HepG2 (cell line): ENCODE data around the gene MAP1LC3C. TPM values are rescaled to one million over a fixed set of nuclear protein-coding genes. Genes with fewer than 3 reads are reported as not detected.

Experiments
- ATAC-seq: fragments of 200-7000 bp; cut with Tn5 transposase; 3 replicates; pipeline ENCODE4 v1.9.1; 2020; ENCODE audit warnings: mild to moderate bottlenecking, moderate library complexity
- BruUV-seq: library from RNA; stranded (reverse); fragments of 400-500 nt; replicated peaks from 2 replicates; lab custom pipeline; 2021; lab: Mats Ljungman, UMichigan
- CTCF ChIA-PET: fragments of 300-600 bp; formaldehyde crosslinking; extraction: SDS; loops from one replicate; lab custom pipeline; 2021; ENCODE audit warnings: low total read pairs, inconsistent platforms, low intra/inter-chr PET ratio; lab: Yijun Ruan, JAX
- POLR2A ChIA-PET: fragments of 350-600 bp; sonication (Branson Sonifier 250); formaldehyde crosslinking; loops from one replicate; lab custom pipeline; 2020; ENCODE audit warnings: antibody characterized with exemption, inconsistent platforms; lab: Yijun Ruan, JAX
- DNase-seq: peaks from one replicate; pipeline ENCODE4 v3.0.0-alpha.2; 2015; ENCODE audit warnings: low spot score
- FAIRE-seq: peaks from 3 replicates; lab custom pipeline; 2011; peaks lifted over from hg19 to GRCh38; lab: Jason Lieb, UNC
- H2AFZ ChIP-seq: one replicate; pipeline ENCODE4 v1.6.1; 2011; ENCODE audit warnings: low read length, inconsistent platforms
- H3K27ac ChIP-seq: fragments of 300-600 bp; 3 replicates; pipeline ENCODE4 v1.8.0; 2011; ENCODE audit warnings: mixed run types, mild to moderate bottlenecking, mixed read lengths, low read length, inconsistent platforms; ENCODE audit not compliant: insufficient read depth; ENCODE audit errors: extremely low read length
- H3K27me3 ChIP-seq, 2 experiments: fragments of 200-600 bp in 1 of 2; 2 replicates in 1 of 2; 3 replicates in 1 of 2; pipeline versions ENCODE4 v1.6.0 to v1.8.0; 2011; ENCODE audit warnings: low read length in 2 of 2, mild to moderate bottlenecking in 2 of 2, moderate library complexity in 2 of 2, inconsistent platforms in 1 of 2; ENCODE audit not compliant: insufficient read depth in 2 of 2, control insufficient read depth in 1 of 2
- H3K36me3 ChIP-seq, 2 experiments: fragments of 200-600 bp in 1 of 2; replicated peaks in 1 of 2; 2 replicates in 1 of 2; 3 replicates in 1 of 2; pipeline versions ENCODE4 v1.5.1 to v1.8.0; 2011; ENCODE audit warnings: low read length in 2 of 2, inconsistent platforms in 1 of 2; ENCODE audit not compliant: insufficient read depth in 2 of 2, control insufficient read depth in 1 of 2
- H3K4me1 ChIP-seq: 2 replicates; pipeline ENCODE4 v1.5.1; 2012; ENCODE audit warnings: low read length, inconsistent platforms; ENCODE audit not compliant: insufficient read depth
- H3K4me2 ChIP-seq: 2 replicates; pipeline ENCODE4 v1.6.0; 2011; ENCODE audit warnings: low read depth, low read length, inconsistent platforms
- H3K4me3 ChIP-seq, 3 experiments: fragments of 200-600 bp in 1 of 3; sonication (generic), shearing (Covaris generic) in 1 of 3; replicated peaks in 1 of 3; 2 replicates each; pipeline ENCODE4 v1.5.1; 2011 to 2016; ENCODE audit warnings: low read length in 3 of 3, inconsistent platforms in 2 of 3, low read depth in 2 of 3, mild to moderate bottlenecking in 2 of 3, control low read depth in 1 of 3, mixed read lengths in 1 of 3; ENCODE audit not compliant: insufficient read depth in 1 of 3
- H3K79me2 ChIP-seq: one replicate; pipeline ENCODE4 v1.6.1; 2011; ENCODE audit warnings: low read length, inconsistent platforms; ENCODE audit not compliant: insufficient read depth
- H3K9ac ChIP-seq: 2 replicates; pipeline ENCODE4 v1.6.0; 2011; ENCODE audit warnings: mild to moderate bottlenecking, low read depth, low read length, inconsistent platforms; ENCODE audit not compliant: insufficient read depth
- H3K9me3 ChIP-seq: 2 replicates; pipeline ENCODE4 v1.5.1; 2012; ENCODE audit warnings: mild to moderate bottlenecking, low read length
- H4K20me1 ChIP-seq: 2 replicates; pipeline ENCODE4 v1.6.0; 2011; ENCODE audit warnings: inconsistent platforms, mild to moderate bottlenecking, low read length, moderate library complexity; ENCODE audit not compliant: insufficient read depth
- ATRX ChIP-seq: sonication (generic); formaldehyde crosslinking; IDR thresholded peaks from 2 replicates; pipeline ENCODE4 v1.4.0; 2020; ENCODE audit warnings: missing genetic modification reagents, borderline replicate concordance
- PRPF4 ChIP-seq: fragments of 200-400 bp; formaldehyde crosslinking; IDR thresholded peaks from 2 replicates; pipeline ENCODE4 v1.6.1; 2016; ENCODE audit warnings: low read length, low read depth; ENCODE audit not compliant: poor library complexity, severe bottlenecking
- TFDP2 ChIP-seq: sonication (generic); formaldehyde crosslinking; IDR thresholded peaks from 2 replicates; pipeline ENCODE4 v1.4.0; 2020; ENCODE audit warnings: missing genetic modification reagents
- ZBTB49 ChIP-seq: sonication (generic); formaldehyde crosslinking; IDR thresholded peaks from 2 replicates; pipeline ENCODE4 v1.4.0; 2020; ENCODE audit warnings: missing genetic modification reagents, borderline replicate concordance
- ZMYM2 ChIP-seq: sonication (generic); formaldehyde crosslinking; IDR thresholded peaks from 2 replicates; pipeline ENCODE4 v1.8.0; 2022; ENCODE audit warnings: mild to moderate bottlenecking, missing genetic modification reagents
- ZNF3 ChIP-seq: IDR thresholded peaks from 2 replicates; pipeline ENCODE4 v1.7.0; 2017; ENCODE audit warnings: inconsistent platforms
- ZNF431 ChIP-seq: sonication (generic); formaldehyde crosslinking; IDR thresholded peaks from 2 replicates; pipeline ENCODE4 v1.9.0; 2022; ENCODE audit warnings: missing genetic modification reagents, low read depth, mild to moderate bottlenecking, borderline replicate concordance
- ZNF781 ChIP-seq: sonication (generic); formaldehyde crosslinking; IDR thresholded peaks from 2 replicates; pipeline ENCODE4 v1.5.1; 2020; ENCODE audit warnings: borderline replicate concordance, mild to moderate bottlenecking, missing genetic modification reagents; ENCODE audit errors: not compliant biosample characterization
- WGBS: methylation state at CpG from one replicate; pipeline ENCODE4 v1.1.6; 2017; ENCODE audit warnings: low lambda C conversion rate; 5-methylcytosine and 5-hydroxymethylcytosine counted together
- in situ Hi-C: cut with HindIII; loops from 2 replicates; pipeline ENCODE4 v1.10.0; 2017; ENCODE audit warnings: low pct_unique_long_range_greater_than_20kb; ENCODE audit not compliant: extremely low pct_ligation_motif_present
- intact Hi-C: fragments of 100-400 bp; cut with micrococcal nuclease; formaldehyde crosslinking; loops from one replicate; pipeline ENCODE4 v1.10.0; 2022; ENCODE audit not compliant: unreplicated experiment
- polyA plus RNA-seq, 8 experiments: library from polyadenylated mRNA; depleted of rRNA in 3 of 8; stranded (reverse) in 7 of 8; unstranded in 1 of 8; fragments of >200 nt; fragmentation: Illumina TruSeq in 4 of 8; extraction: Trizol in 4 of 8; gene quantifications; 2 replicates each; pipeline versions ENCODE4 v1.2.1 to v1.2.3, GENCODE V29; 2011 to 2016; ENCODE audit warnings: low read depth in 4 of 8, missing spikeins in 1 of 8, mixed read lengths in 1 of 8; ENCODE audit not compliant: insufficient read depth in 1 of 8
- total RNA-seq, 5 experiments: library from RNA; depleted of rRNA; stranded (reverse); fragments of >200 nt; fragmentation: Illumina TruSeq; extraction: Trizol; gene quantifications; 2 replicates each; pipeline ENCODE4 v1.2.3, GENCODE V29; 2016; ENCODE audit warnings: low read depth in 1 of 5
- TF ChIP-seq, protein P1 (sequence below): sonication (generic); formaldehyde crosslinking; IDR thresholded peaks from 2 replicates; pipeline ENCODE4 v1.4.0; 2020; ENCODE audit warnings: missing genetic modification reagents, borderline replicate concordance

The MAP1LC3C gene
- total and polyA plus RNA-seq, 2 of the 13 experiments (the other 11 are each of a cell fraction or from before 2014, with no cell fraction given): not detected

- TF ChIP-seq, protein P1, sequence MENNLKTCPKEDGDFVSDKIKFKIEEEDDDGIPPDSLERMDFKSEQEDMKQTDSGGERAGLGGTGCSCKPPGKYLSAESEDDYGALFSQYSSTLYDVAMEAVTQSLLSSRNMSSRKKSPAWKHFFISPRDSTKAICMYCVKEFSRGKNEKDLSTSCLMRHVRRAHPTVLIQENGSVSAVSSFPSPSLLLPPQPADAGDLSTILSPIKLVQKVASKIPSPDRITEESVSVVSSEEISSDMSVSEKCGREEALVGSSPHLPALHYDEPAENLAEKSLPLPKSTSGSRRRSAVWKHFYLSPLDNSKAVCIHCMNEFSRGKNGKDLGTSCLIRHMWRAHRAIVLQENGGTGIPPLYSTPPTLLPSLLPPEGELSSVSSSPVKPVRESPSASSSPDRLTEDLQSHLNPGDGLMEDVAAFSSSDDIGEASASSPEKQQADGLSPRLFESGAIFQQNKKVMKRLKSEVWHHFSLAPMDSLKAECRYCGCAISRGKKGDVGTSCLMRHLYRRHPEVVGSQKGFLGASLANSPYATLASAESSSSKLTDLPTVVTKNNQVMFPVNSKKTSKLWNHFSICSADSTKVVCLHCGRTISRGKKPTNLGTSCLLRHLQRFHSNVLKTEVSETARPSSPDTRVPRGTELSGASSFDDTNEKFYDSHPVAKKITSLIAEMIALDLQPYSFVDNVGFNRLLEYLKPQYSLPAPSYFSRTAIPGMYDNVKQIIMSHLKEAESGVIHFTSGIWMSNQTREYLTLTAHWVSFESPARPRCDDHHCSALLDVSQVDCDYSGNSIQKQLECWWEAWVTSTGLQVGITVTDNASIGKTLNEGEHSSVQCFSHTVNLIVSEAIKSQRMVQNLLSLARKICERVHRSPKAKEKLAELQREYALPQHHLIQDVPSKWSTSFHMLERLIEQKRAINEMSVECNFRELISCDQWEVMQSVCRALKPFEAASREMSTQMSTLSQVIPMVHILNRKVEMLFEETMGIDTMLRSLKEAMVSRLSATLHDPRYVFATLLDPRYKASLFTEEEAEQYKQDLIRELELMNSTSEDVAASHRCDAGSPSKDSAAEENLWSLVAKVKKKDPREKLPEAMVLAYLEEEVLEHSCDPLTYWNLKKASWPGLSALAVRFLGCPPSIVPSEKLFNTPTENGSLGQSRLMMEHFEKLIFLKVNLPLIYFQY (CRISPR knock-in tag): no peak
- TF ChIP-seq ZNF781 (CRISPR knock-in tag) (no peak), ATRX (CRISPR knock-in tag) (no peak)
- TF ChIP-seq, all 625 proteins: peak for 0
These were observed 13.2 kb upstream of the MAP1LC3C start (continued) for GRCh38 chr1:242011894-242012660.

GRCh38 chr1:242008826-242009495, 10.1 kb upstream of the MAP1LC3C start:
- FAIRE-seq: no peak
- no peak for DNase-seq
- H3K27me3 ChIP-seq: peaks cover 0 to 7% of the 10 kb centered on the region in 2 experiments; a peak in 2 of 5 replicates
- no peak overlapping the region for H3K27ac ChIP-seq
- H4K20me1 ChIP-seq: no peaks in the 10 kb centered on the region
- WGBS: 2% methylated on average over 5 of the region's 5 CpGs
- no peak for ATAC-seq
- H3K9me3 ChIP-seq: no peaks in the 10 kb centered on the region
- H3K79me2 ChIP-seq: no peaks in the 10 kb centered on the region
- no peaks in the 10 kb centered on the region for H3K36me3 ChIP-seq
- H3K4me1 ChIP-seq: no peaks in the 10 kb centered on the region
- ChIA-PET POLR2A (no interaction called here), CTCF (no interaction called here)
- no peak overlapping the region for H3K4me2 ChIP-seq
- intact Hi-C loops (no loop called here), in situ Hi-C loops (no loop called here)
- no TSS peak for BruUV-seq
- no peak overlapping the region for H3K9ac ChIP-seq
- H3K4me3 ChIP-seq: no peak overlapping the region
- no peak overlapping the region for H2AFZ ChIP-seq
- TF ChIP-seq TFDP2 (CRISPR knock-in tag) (no peak), ZNF3 (CRISPR knock-in tag) (no peak), ZBTB49 (CRISPR knock-in tag) (no peak), PRPF4 (no peak), ZNF431 (CRISPR knock-in tag) (no peak), ZMYM2 (no peak)
